Breast epithelium (tissue), 3 donors: ENCODE results near the gene NAMPT.
A peak's percentile ranks its signal among the peaks of the same experiment; 100 is the strongest.

Experiments used
- POLR2A ChIP-seq: fragments of 450-650 bp; IDR thresholded peaks from one replicate; pipeline ENCODE4 v1.6.1; 2016; ENCODE audit warnings: antibody characterized with exemption, mild to moderate bottlenecking, moderate library complexity
- POLR2AphosphoS5 ChIP-seq, 3 donors: sonication (generic); formaldehyde crosslinking; IDR thresholded peaks; one replicate each; pipeline ENCODE4 v1.6.1; 2017; ENCODE audit warnings: antibody characterized with exemption in 3 of 3
- TF ChIP-seq, protein P1 (sequence below), 3 donors: fragments of 450-650 bp; IDR thresholded peaks; one replicate each; pipeline ENCODE4 v1.5.1; 2016 to 2017; ENCODE audit warnings: antibody characterized with exemption in 3 of 3, mild to moderate bottlenecking in 3 of 3, moderate library complexity in 3 of 3

DNA sequence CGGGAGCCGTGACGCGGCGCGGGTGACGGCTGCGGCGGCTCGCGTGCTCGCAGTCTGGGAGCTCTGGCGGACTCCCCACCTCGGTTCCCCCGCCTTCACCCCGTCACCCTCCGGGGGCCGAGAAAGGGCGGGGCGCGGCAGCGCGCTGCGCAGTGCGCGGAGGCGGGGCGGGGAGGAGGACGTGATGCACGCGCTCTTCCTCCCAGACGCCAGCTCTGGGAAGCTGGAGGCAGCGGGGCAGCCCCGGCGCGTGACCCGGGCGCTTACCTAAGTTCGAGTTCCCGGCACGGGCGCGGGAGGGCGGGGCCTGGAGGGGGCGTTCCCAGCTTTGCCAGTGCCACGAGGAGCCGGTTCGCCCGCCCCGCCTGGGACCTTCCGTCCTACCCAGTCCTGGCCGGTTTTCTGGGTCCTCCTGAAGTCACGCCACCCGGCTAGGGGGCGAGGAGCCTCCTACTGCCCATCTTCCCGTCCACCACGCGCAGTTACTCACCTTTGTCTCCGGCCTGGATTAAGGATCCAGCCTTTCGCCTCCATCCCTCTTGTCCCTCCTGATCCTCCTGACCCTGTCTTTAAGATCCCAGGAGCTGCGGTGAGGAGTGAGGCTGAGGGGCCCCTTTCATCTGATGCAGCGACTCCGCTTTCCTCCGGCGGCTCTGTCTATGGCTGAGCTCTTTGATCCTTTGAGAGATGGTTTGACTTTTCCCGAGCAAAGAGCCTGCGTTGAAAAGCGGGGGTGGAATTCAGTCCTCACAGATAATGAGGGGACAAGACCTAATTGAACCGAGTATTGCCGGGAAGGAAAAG, 470 bp upstream of the NAMPT start:
- peak; percentile 81 to 90 (median 81) for TF ChIP-seq POLR2AphosphoS5 (IDR thresholded peaks at IDR 0.05)
- TF ChIP-seq, protein P1, sequence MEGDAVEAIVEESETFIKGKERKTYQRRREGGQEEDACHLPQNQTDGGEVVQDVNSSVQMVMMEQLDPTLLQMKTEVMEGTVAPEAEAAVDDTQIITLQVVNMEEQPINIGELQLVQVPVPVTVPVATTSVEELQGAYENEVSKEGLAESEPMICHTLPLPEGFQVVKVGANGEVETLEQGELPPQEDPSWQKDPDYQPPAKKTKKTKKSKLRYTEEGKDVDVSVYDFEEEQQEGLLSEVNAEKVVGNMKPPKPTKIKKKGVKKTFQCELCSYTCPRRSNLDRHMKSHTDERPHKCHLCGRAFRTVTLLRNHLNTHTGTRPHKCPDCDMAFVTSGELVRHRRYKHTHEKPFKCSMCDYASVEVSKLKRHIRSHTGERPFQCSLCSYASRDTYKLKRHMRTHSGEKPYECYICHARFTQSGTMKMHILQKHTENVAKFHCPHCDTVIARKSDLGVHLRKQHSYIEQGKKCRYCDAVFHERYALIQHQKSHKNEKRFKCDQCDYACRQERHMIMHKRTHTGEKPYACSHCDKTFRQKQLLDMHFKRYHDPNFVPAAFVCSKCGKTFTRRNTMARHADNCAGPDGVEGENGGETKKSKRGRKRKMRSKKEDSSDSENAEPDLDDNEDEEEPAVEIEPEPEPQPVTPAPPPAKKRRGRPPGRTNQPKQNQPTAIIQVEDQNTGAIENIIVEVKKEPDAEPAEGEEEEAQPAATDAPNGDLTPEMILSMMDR (IDR thresholded peaks at IDR 0.05) = peak in 1 of 3 donors; percentile 13
- peak; percentile 75 for TF ChIP-seq POLR2A
